GM12878 (cell line): ENCODE data around the gene FBN2.

Experiments used
- CTCF ChIP-seq, 3 experiments: IDR thresholded peaks in 2 of 3; conservative IDR thresholded peaks in 1 of 3; 2 replicates each; pipeline ENCODE4 v1.5.1; 2011; ENCODE audit warnings: low read depth in 3 of 3, low read length in 3 of 3, mild to moderate bottlenecking in 3 of 3, control low read depth in 2 of 3, moderate library complexity in 2 of 3, inconsistent platforms in 1 of 3, mixed read lengths in 1 of 3; ENCODE audit not compliant: control insufficient read depth in 2 of 3, insufficient read depth in 1 of 3; ENCODE audit errors: extremely low read depth in 1 of 3
- HDAC2 ChIP-seq: fragments of 200-600 bp; sonication (generic); IDR thresholded peaks from 2 replicates; pipeline ENCODE4 v1.6.1; 2017
- POLR2AphosphoS5 ChIP-seq: IDR thresholded peaks from 2 replicates; pipeline ENCODE4 v1.6.1; 2011; ENCODE audit warnings: mild to moderate bottlenecking, low read length, inconsistent platforms
- ZBED1 ChIP-seq: IDR thresholded peaks from 2 replicates; pipeline ENCODE4 v1.6.1; 2016; ENCODE audit warnings: borderline replicate concordance
- TF ChIP-seq, protein P1 (sequence below): IDR thresholded peaks from 2 replicates; pipeline ENCODE4 v1.6.1; 2012; ENCODE audit warnings: low read depth, low read length, improper control_type of control experiment

- TF ChIP-seq, protein P1, sequence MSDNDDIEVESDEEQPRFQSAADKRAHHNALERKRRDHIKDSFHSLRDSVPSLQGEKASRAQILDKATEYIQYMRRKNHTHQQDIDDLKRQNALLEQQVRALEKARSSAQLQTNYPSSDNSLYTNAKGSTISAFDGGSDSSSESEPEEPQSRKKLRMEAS, result no peak
- TF ChIP-seq ZBED1, result no peak
- no peak for TF ChIP-seq CTCF (IDR thresholded peaks at IDR 0.05 in 2 of 3, conservative IDR thresholded peaks at IDR 0.05 in 1 of 3; ENCODE audit: control insufficient read depth in 2 of 3, extremely low read depth in 1 of 3, insufficient read depth in 1 of 3, low read depth in 3 of 3, low read length in 3 of 3)
- TF ChIP-seq HDAC2, result no peak
- TF ChIP-seq POLR2AphosphoS5, result no peak
Observed at GRCh38 chr5:128477944-128478343, 60.1 kb downstream of the FBN2 start.
